GM12878 (cell line): ENCODE data around the gene KEL. TPM values are rescaled to one million over a fixed set of nuclear protein-coding genes. Genes with fewer than 3 reads are reported as not detected.
A peak's percentile ranks its signal among the peaks of the same experiment; 100 is the strongest.

Experiments used
- ATAC-seq: fragments of 200-7000 bp; cut with Tn5 transposase; 3 replicates; pipeline ENCODE4 v1.9.1; 2020; ENCODE audit warnings: mild to moderate bottlenecking, moderate library complexity
- BruUV-seq: library from RNA; stranded (reverse); fragments of 400-500 nt; replicated peaks from 2 replicates; lab custom pipeline; 2021; lab: Mats Ljungman, UMichigan
- CTCF ChIA-PET: fragments of 300-600 bp; sonication (Branson Sonifier 250); formaldehyde crosslinking; extraction: SDS; loops from one replicate; lab custom pipeline; 2021; ENCODE audit warnings: inconsistent platforms; lab: Yijun Ruan, JAX
- POLR2A ChIA-PET: fragments of 350-600 bp; formaldehyde crosslinking; extraction: SDS; loops from one replicate; lab custom pipeline; 2021; ENCODE audit warnings: inconsistent platforms; lab: Charles Lee
- RAD21 ChIA-PET: fragments of 300-600 bp; sonication (Branson Sonifier 250); formaldehyde crosslinking; loops from one replicate; lab custom pipeline; 2023; ENCODE audit warnings: antibody characterized with exemption; ENCODE audit not compliant: unreplicated experiment; lab: Charles Lee
- SMC1A ChIA-PET: fragments of 300-600 bp; sonication (Branson Sonifier 250); formaldehyde crosslinking; loops from one replicate; lab custom pipeline; 2023; ENCODE audit not compliant: unreplicated experiment, uncharacterized antibody; lab: Charles Lee
- DNase-seq: peaks from one replicate; pipeline ENCODE4 v3.0.0-alpha.2; 2011; ENCODE audit warnings: low read depth, low spot score
- FAIRE-seq: peaks from 3 replicates; lab custom pipeline; 2011; peaks lifted over from hg19 to GRCh38; lab: Jason Lieb, UNC
- H2AFZ ChIP-seq: 2 replicates; pipeline ENCODE4 v1.6.0; 2011; ENCODE audit warnings: low read depth, low read length, control low read depth; ENCODE audit not compliant: control insufficient read depth
- H3K27ac ChIP-seq: 2 replicates; pipeline ENCODE4 v1.5.1; 2011; ENCODE audit warnings: control low read depth; ENCODE audit not compliant: control insufficient read depth, insufficient read depth
- H3K27me3 ChIP-seq, 2 experiments: replicated peaks in 1 of 2; 2 replicates each; pipeline versions ENCODE4 v1.6.0 to v1.6.1; 2011; ENCODE audit warnings: low read length in 1 of 2; ENCODE audit not compliant: control insufficient read depth in 2 of 2, insufficient read depth in 2 of 2
- H3K36me3 ChIP-seq, 2 experiments: 2 replicates each; pipeline ENCODE4 v1.5.1; 2011; ENCODE audit warnings: low read length in 1 of 2; ENCODE audit not compliant: control insufficient read depth in 2 of 2, insufficient read depth in 2 of 2
- H3K4me1 ChIP-seq: 2 replicates; pipeline ENCODE4 v1.6.1; 2011; ENCODE audit warnings: mild to moderate bottlenecking, low read length, moderate library complexity, mixed read lengths; ENCODE audit not compliant: control insufficient read depth, insufficient read depth
- H3K4me2 ChIP-seq: 2 replicates; pipeline ENCODE4 v1.6.0; 2011; ENCODE audit warnings: control low read depth; ENCODE audit not compliant: control insufficient read depth, insufficient read depth
- H3K4me3 ChIP-seq: fragments of 200-600 bp; sonication (generic); 2 replicates; pipeline ENCODE4 v1.5.1; 2016
- H3K79me2 ChIP-seq: 2 replicates; pipeline ENCODE4 v1.6.0; 2011; ENCODE audit warnings: low read length; ENCODE audit not compliant: control insufficient read depth, insufficient read depth
- H3K9ac ChIP-seq: 2 replicates; pipeline ENCODE4 v1.8.0; 2011; ENCODE audit warnings: low read length, control low read depth, mixed read lengths; ENCODE audit not compliant: control insufficient read depth, insufficient read depth
- H3K9me3 ChIP-seq: replicated peaks from 3 replicates; pipeline ENCODE4 v1.5.1; 2011; ENCODE audit warnings: mild to moderate bottlenecking, low read length; ENCODE audit not compliant: control insufficient read depth, insufficient read depth
- H4K20me1 ChIP-seq: 2 replicates; pipeline ENCODE4 v1.6.0; 2011; ENCODE audit not compliant: control insufficient read depth, insufficient read depth
- NR2F1 ChIP-seq: fragments of 450-650 bp; conservative IDR thresholded peaks from 2 replicates; pipeline ENCODE4 v1.6.1; 2017; ENCODE audit warnings: mild to moderate bottlenecking
- RAD21 ChIP-seq: IDR thresholded peaks from 2 replicates; pipeline ENCODE4 v1.6.1; 2011; ENCODE audit warnings: mild to moderate bottlenecking, low read depth, low read length, moderate library complexity; ENCODE audit not compliant: insufficient read depth
- SMC3 ChIP-seq: IDR thresholded peaks from 2 replicates; pipeline ENCODE4 v1.6.1; 2011; ENCODE audit warnings: low read length, improper control_type of control experiment, borderline replicate concordance
- TCF7 ChIP-seq: IDR thresholded peaks from 2 replicates; pipeline ENCODE4 v1.6.1; 2014; ENCODE audit warnings: antibody characterized with exemption, borderline replicate concordance
- WGBS: methylation state at CpG from one replicate; pipeline ENCODE4 v1.1.6; 2016; ENCODE audit warnings: low lambda C conversion rate; ENCODE audit not compliant: insufficient replicate concordance, insufficient coverage; ENCODE audit errors: missing lambda C conversion rate; 5-methylcytosine and 5-hydroxymethylcytosine counted together
- in situ Hi-C: fragments of 300-500 bp; cut with MboI; formaldehyde crosslinking; loops from 9 replicates; pipeline ENCODE4 v1.14.3; 2018; ENCODE audit warnings: mixed read lengths
- intact Hi-C: fragments of 100-400 bp; cut with micrococcal nuclease; formaldehyde crosslinking; loops from one replicate; pipeline ENCODE4 v1.14.2; 2022; ENCODE audit not compliant: unreplicated experiment
- polyA plus RNA-seq, 11 experiments: library from polyadenylated mRNA; depleted of rRNA in 4 of 11; unstranded in 6 of 11; stranded (reverse) in 5 of 11; fragments of >200 nt; fragmentation: Nextera tagmentation in 4 of 11; fragmentation: Illumina TruSeq in 1 of 11; extraction: Ambion mirVana in 4 of 11; extraction: Trizol in 1 of 11; gene quantifications; 1 replicate in 1 of 11; 2 replicates in 10 of 11; pipeline versions ENCODE4 v1.2.1 to v1.2.3, GENCODE V29; 2011 to 2016; ENCODE audit warnings: inconsistent platforms in 2 of 11, missing spikeins in 2 of 11, low read depth in 1 of 11
- total RNA-seq, 4 experiments: library from RNA; depleted of rRNA in 3 of 4; stranded (reverse); fragments of >200 nt in 3 of 4; fragmentation: Illumina TruSeq in 1 of 4; extraction: Trizol in 1 of 4; gene quantifications; 2 replicates each; pipeline versions ENCODE4 v1.2.1 to v1.2.3, GENCODE V29; 2013 to 2021
- TF ChIP-seq, protein P1 (sequence below), 3 experiments: IDR thresholded peaks in 2 of 3; conservative IDR thresholded peaks in 1 of 3; 2 replicates each; pipeline ENCODE4 v1.5.1; 2011; ENCODE audit warnings: low read depth in 3 of 3, low read length in 3 of 3, mild to moderate bottlenecking in 3 of 3, control low read depth in 2 of 3, moderate library complexity in 2 of 3, inconsistent platforms in 1 of 3, mixed read lengths in 1 of 3; ENCODE audit not compliant: control insufficient read depth in 2 of 3, insufficient read depth in 1 of 3; ENCODE audit errors: extremely low read depth in 1 of 3

KEL gene
- total and polyA plus RNA-seq, 10 of the 15 experiments (the other 5 are each of a cell fraction or from before 2014, with no cell fraction given): 0.10 to 0.73 (median 0.23) TPM; not detected in 2

DNA sequence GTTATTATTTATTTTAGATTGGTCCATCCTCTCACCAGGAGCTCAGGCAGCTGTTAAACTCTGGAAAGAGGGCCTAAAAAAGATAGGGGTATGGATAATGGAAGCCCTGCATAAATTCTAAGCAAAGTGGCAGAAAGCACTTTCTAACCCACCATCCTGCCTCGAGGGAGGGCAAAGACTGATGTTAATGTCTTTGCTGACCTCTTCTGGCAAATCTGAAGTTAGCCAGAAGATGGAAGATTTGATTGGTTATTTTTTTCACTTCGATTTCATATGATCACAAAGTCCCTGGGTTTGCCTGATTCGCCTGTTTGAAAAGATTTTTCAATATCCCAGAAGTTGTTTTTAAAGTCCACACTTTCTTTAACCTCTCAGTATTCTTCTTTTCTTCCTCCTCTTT is 39.9 kb upstream of the KEL start:
- FAIRE-seq: no peak
- SMC1A ChIA-PET: interaction anchor here (0.6 to 11.6 kb wide), 19 partner anchors 9 to 399 kb away, joined by 3 to 191 read pairs (median 4); partner anchors contain the start of gene EPHB6
- Histone ChIP-seq H3K27me3 (no peaks in the 10 kb centered on the region; a peak in 1 of 4 replicates), H3K4me2 (no peak overlapping the region), H4K20me1 (no peaks in the 10 kb centered on the region), H3K9ac (no peak overlapping the region), H3K36me3 (no peaks in the 10 kb centered on the region), H3K9me3 (no peaks in the 10 kb centered on the region; the same call in 2 of the 3 replicates), H3K27ac (no peak overlapping the region), H3K79me2 (no peaks in the 10 kb centered on the region)
- in situ Hi-C loops (loop anchor here (5.0 kb wide), 2 partner anchors 130 to 375 kb away; no protein-coding TSS in a partner anchor), intact Hi-C loops (loop anchor here (2.0 to 10.0 kb wide), 4 partner anchors 121 to 413 kb away; no protein-coding TSS in a partner anchor)
- WGBS: 8% methylated on average over 3 of the region's 3 CpGs
- peak; percentile 63; the same call in 2 of the 3 replicates for ATAC-seq
- RAD21 ChIA-PET: interaction anchor here (1.1 to 3.2 kb wide), 8 partner anchors 9 to 398 kb away, joined by 3 to 12 read pairs (median 7); partner anchors contain the start of gene EPHB6
- DNase-seq: no peak
- CTCF ChIA-PET: interaction anchor here (0.7 to 19.2 kb wide), 43 partner anchors 9 to 489 kb away, joined by 3 to 434 read pairs (median 4); partner anchors contain the start of genes EPHB6 and TAS2R40
- BruUV-seq: no TSS peak
- POLR2A ChIA-PET: no interaction called here
- TF ChIP-seq RAD21 (peak; percentile 47), NR2F1 (no peak), SMC3 (peak; percentile 15; the same call in 1 of the 2 replicates), TCF7 (no peak)
- TF ChIP-seq, protein P1, sequence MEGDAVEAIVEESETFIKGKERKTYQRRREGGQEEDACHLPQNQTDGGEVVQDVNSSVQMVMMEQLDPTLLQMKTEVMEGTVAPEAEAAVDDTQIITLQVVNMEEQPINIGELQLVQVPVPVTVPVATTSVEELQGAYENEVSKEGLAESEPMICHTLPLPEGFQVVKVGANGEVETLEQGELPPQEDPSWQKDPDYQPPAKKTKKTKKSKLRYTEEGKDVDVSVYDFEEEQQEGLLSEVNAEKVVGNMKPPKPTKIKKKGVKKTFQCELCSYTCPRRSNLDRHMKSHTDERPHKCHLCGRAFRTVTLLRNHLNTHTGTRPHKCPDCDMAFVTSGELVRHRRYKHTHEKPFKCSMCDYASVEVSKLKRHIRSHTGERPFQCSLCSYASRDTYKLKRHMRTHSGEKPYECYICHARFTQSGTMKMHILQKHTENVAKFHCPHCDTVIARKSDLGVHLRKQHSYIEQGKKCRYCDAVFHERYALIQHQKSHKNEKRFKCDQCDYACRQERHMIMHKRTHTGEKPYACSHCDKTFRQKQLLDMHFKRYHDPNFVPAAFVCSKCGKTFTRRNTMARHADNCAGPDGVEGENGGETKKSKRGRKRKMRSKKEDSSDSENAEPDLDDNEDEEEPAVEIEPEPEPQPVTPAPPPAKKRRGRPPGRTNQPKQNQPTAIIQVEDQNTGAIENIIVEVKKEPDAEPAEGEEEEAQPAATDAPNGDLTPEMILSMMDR (IDR thresholded peaks at IDR 0.05 in 2 of 3, conservative IDR thresholded peaks at IDR 0.05 in 1 of 3; ENCODE audit: control insufficient read depth in 2 of 3, extremely low read depth in 1 of 3, insufficient read depth in 1 of 3, low read depth in 3 of 3, low read length in 3 of 3): peak; percentile 17 to 52 (median 35); a peak in 3 of 6 replicates
- TF ChIP-seq, all 136 proteins: peak for 3
- Histone ChIP-seq H3K4me1 (no peaks in the 10 kb centered on the region), H3K4me3 (no peak overlapping the region), H2AFZ (no peak overlapping the region)
